K562 (cell line): ENCODE data around the gene CHST1. TPM values are rescaled to one million over a fixed set of nuclear protein-coding genes. Genes with fewer than 3 reads are reported as not detected.
A peak's percentile ranks its signal among the peaks of the same experiment; 100 is the strongest.

Experiments used
- CBFA2T3 ChIP-seq: fragments of 450-650 bp; IDR thresholded peaks from 2 replicates; pipeline ENCODE4 v1.6.1; 2017
- CEBPB ChIP-seq: fragments of 450-650 bp; IDR thresholded peaks from 2 replicates; pipeline ENCODE4 v1.6.1; 2016; ENCODE audit warnings: missing genetic modification characterization, missing compliant biosample characterization
- CEBPG ChIP-seq, 3 experiments: fragments of 200-800 bp in 1 of 3; sonication (Bioruptor generic) in 1 of 3; sonication (generic) in 1 of 3; formaldehyde crosslinking in 1 of 3; IDR thresholded peaks in 2 of 3; conservative IDR thresholded peaks in 1 of 3; 2 replicates each; pipeline versions ENCODE4 v1.6.1 to v1.8.0; 2016 to 2022; ENCODE audit warnings: missing compliant biosample characterization in 2 of 3, missing genetic modification characterization in 2 of 3, mild to moderate bottlenecking in 1 of 3, missing genetic modification reagents in 1 of 3
- CSDE1 ChIP-seq, 2 experiments: fragments of 450-650 bp; IDR thresholded peaks; 2 replicates each; pipeline ENCODE4 v1.6.1; 2016; ENCODE audit warnings: mild to moderate bottlenecking in 1 of 2
- ELF4 ChIP-seq: fragments of 450-650 bp; formaldehyde crosslinking; IDR thresholded peaks from 2 replicates; pipeline ENCODE4 v1.4.0; 2022; ENCODE audit warnings: missing genetic modification characterization
- ETS2 ChIP-seq: IDR thresholded peaks from 2 replicates; pipeline ENCODE4 v1.6.1; 2016; ENCODE audit warnings: borderline replicate concordance, missing genetic modification characterization, mild to moderate bottlenecking, moderate library complexity, missing compliant biosample characterization; ENCODE audit not compliant: poor library complexity, severe bottlenecking
- KLF16 ChIP-seq: IDR thresholded peaks from 2 replicates; pipeline ENCODE4 v1.6.1; 2016; ENCODE audit warnings: antibody characterized with exemption
- MCM5 ChIP-seq: fragments of 450-650 bp; IDR thresholded peaks from 2 replicates; pipeline ENCODE4 v1.6.1; 2016; ENCODE audit warnings: low read depth
- NCOA1 ChIP-seq: fragments of 450-650 bp; IDR thresholded peaks from 2 replicates; pipeline ENCODE4 v1.6.1; 2016; ENCODE audit warnings: low read depth
- NR2F6 ChIP-seq: fragments of 450-650 bp; formaldehyde crosslinking; IDR thresholded peaks from 2 replicates; pipeline ENCODE4 v1.4.0; 2020; ENCODE audit warnings: mild to moderate bottlenecking
- PML ChIP-seq: IDR thresholded peaks from 2 replicates; pipeline ENCODE4 v1.6.1; 2012; ENCODE audit warnings: low read length, inconsistent platforms
- TCF3 ChIP-seq: sonication (generic); formaldehyde crosslinking; IDR thresholded peaks from 2 replicates; pipeline ENCODE4 v1.4.0; 2020; ENCODE audit warnings: mild to moderate bottlenecking, missing genetic modification reagents
- TSC22D4 ChIP-seq: fragments of 450-650 bp; IDR thresholded peaks from 2 replicates; pipeline ENCODE4 v1.6.1; 2016; ENCODE audit warnings: missing genetic modification characterization, missing biosample characterization, control low read depth
- ZNF24 ChIP-seq: fragments of 450-650 bp; IDR thresholded peaks from 2 replicates; pipeline ENCODE4 v1.6.1; 2016
- ZNF766 ChIP-seq: fragments of 200-800 bp; sonication (Bioruptor generic); conservative IDR thresholded peaks from 2 replicates; pipeline ENCODE4 v1.6.1; 2016; ENCODE audit warnings: missing genetic modification characterization, missing compliant biosample characterization
- polyA plus RNA-seq, 8 experiments: library from polyadenylated mRNA; depleted of rRNA in 4 of 8; stranded (reverse) in 5 of 8; unstranded in 3 of 8; fragments of >200 nt; fragmentation: Nextera tagmentation in 2 of 8; fragmentation: Illumina TruSeq in 1 of 8; extraction: Ambion mirVana in 2 of 8; extraction: Trizol in 1 of 8; gene quantifications; 2 replicates each; pipeline versions ENCODE4 v1.2.1 to v1.2.3, GENCODE V29; 2011 to 2014; ENCODE audit warnings: inconsistent platforms in 1 of 8, missing spikeins in 1 of 8
- total RNA-seq, 7 experiments: library from RNA; depleted of rRNA in 6 of 7; stranded (reverse); fragments of >200 nt in 6 of 7; fragmentation: Illumina TruSeq in 2 of 7; extraction: Trizol in 2 of 7; gene quantifications; 2 replicates each; pipeline versions ENCODE4 v1.2.1 to v1.2.3, GENCODE V29; 2011 to 2021; ENCODE audit warnings: low replicate concordance in 1 of 7
- TF ChIP-seq, protein P1 (sequence below): sonication (generic); formaldehyde crosslinking; IDR thresholded peaks from 2 replicates; pipeline ENCODE4 v1.8.1; 2023; ENCODE audit warnings: missing genetic modification reagents, mild to moderate bottlenecking, borderline replicate concordance
- TF ChIP-seq, protein P2 (sequence below), 2 experiments: fragments of 450-650 bp; IDR thresholded peaks; 2 replicates each; pipeline ENCODE4 v1.6.1; 2016; ENCODE audit warnings: mild to moderate bottlenecking in 2 of 2, borderline replicate concordance in 1 of 2, low read depth in 1 of 2, moderate library complexity in 1 of 2

CHST1 gene
- total and polyA plus RNA-seq, 9 of the 15 experiments (the other 6 are each of a cell fraction or from before 2014, with no cell fraction given): 0.04 to 0.32 (median 0.18) TPM; not detected in 4

DNA sequence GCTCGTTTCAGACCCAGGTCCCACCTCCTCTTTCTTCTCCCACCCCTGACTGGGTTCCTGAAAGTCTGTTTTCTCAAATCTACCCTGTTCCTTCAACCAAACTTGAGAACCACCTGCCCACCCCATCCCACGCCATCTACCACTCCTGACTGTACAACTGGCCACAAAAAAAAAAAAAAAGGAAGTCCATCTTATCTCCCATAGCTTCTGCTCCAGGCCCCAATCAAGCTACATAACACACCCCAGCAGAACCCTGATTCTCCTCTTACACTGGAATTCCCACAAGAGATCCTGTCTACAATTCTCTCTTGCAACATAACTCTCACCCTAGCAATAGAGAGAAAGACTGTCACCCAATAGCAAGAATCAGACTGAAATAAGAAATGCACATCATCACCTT lies 39.2 kb upstream of the CHST1 start (continued):
- TF ChIP-seq CSDE1 (IDR thresholded peaks at IDR 0.05) (no peak), ZNF766 (CRISPR knock-in tag) (0 out of 2 replicates have a peak, but pooled peaks have one; percentile 45), ELF4 (CRISPR knock-in tag) (0 out of 2 replicates have a peak, but pooled peaks have one; percentile 36), CEBPG (CRISPR knock-in tag; IDR thresholded peaks at IDR 0.05) (no peak), CEBPG (tag; conservative IDR thresholded peaks at IDR 0.05 in 1 of 2, IDR thresholded peaks at IDR 0.05 in 1 of 2) (0 out of 4 replicates have a peak, but pooled peaks of 1 of the 2 experiments have one; percentile 30), KLF16 (peak; percentile 68), ETS2 (tag) (no peak), PML (peak; percentile 46; the same call in 1 of the 2 replicates), ZNF24 (no peak), TSC22D4 (no peak), CBFA2T3 (peak; percentile 82), NR2F6 (no peak), MCM5 (no peak), TCF3 (CRISPR knock-in tag) (peak; percentile 73), NCOA1 (no peak), CEBPB (tag) (peak; percentile 27; the same call in 1 of the 2 replicates)
- TF ChIP-seq, protein P1, sequence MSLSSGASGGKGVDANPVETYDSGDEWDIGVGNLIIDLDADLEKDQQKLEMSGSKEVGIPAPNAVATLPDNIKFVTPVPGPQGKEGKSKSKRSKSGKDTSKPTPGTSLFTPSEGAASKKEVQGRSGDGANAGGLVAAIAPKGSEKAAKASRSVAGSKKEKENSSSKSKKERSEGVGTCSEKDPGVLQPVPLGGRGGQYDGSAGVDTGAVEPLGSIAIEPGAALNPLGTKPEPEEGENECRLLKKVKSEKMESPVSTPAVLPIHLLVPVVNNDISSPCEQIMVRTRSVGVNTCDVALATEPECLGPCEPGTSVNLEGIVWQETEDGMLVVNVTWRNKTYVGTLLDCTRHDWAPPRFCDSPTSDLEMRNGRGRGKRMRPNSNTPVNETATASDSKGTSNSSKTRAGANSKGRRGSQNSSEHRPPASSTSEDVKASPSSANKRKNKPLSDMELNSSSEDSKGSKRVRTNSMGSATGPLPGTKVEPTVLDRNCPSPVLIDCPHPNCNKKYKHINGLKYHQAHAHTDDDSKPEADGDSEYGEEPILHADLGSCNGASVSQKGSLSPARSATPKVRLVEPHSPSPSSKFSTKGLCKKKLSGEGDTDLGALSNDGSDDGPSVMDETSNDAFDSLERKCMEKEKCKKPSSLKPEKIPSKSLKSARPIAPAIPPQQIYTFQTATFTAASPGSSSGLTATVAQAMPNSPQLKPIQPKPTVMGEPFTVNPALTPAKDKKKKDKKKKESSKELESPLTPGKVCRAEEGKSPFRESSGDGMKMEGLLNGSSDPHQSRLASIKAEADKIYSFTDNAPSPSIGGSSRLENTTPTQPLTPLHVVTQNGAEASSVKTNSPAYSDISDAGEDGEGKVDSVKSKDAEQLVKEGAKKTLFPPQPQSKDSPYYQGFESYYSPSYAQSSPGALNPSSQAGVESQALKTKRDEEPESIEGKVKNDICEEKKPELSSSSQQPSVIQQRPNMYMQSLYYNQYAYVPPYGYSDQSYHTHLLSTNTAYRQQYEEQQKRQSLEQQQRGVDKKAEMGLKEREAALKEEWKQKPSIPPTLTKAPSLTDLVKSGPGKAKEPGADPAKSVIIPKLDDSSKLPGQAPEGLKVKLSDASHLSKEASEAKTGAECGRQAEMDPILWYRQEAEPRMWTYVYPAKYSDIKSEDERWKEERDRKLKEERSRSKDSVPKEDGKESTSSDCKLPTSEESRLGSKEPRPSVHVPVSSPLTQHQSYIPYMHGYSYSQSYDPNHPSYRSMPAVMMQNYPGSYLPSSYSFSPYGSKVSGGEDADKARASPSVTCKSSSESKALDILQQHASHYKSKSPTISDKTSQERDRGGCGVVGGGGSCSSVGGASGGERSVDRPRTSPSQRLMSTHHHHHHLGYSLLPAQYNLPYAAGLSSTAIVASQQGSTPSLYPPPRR (CRISPR knock-in tag): no peak
- TF ChIP-seq, protein P2, sequence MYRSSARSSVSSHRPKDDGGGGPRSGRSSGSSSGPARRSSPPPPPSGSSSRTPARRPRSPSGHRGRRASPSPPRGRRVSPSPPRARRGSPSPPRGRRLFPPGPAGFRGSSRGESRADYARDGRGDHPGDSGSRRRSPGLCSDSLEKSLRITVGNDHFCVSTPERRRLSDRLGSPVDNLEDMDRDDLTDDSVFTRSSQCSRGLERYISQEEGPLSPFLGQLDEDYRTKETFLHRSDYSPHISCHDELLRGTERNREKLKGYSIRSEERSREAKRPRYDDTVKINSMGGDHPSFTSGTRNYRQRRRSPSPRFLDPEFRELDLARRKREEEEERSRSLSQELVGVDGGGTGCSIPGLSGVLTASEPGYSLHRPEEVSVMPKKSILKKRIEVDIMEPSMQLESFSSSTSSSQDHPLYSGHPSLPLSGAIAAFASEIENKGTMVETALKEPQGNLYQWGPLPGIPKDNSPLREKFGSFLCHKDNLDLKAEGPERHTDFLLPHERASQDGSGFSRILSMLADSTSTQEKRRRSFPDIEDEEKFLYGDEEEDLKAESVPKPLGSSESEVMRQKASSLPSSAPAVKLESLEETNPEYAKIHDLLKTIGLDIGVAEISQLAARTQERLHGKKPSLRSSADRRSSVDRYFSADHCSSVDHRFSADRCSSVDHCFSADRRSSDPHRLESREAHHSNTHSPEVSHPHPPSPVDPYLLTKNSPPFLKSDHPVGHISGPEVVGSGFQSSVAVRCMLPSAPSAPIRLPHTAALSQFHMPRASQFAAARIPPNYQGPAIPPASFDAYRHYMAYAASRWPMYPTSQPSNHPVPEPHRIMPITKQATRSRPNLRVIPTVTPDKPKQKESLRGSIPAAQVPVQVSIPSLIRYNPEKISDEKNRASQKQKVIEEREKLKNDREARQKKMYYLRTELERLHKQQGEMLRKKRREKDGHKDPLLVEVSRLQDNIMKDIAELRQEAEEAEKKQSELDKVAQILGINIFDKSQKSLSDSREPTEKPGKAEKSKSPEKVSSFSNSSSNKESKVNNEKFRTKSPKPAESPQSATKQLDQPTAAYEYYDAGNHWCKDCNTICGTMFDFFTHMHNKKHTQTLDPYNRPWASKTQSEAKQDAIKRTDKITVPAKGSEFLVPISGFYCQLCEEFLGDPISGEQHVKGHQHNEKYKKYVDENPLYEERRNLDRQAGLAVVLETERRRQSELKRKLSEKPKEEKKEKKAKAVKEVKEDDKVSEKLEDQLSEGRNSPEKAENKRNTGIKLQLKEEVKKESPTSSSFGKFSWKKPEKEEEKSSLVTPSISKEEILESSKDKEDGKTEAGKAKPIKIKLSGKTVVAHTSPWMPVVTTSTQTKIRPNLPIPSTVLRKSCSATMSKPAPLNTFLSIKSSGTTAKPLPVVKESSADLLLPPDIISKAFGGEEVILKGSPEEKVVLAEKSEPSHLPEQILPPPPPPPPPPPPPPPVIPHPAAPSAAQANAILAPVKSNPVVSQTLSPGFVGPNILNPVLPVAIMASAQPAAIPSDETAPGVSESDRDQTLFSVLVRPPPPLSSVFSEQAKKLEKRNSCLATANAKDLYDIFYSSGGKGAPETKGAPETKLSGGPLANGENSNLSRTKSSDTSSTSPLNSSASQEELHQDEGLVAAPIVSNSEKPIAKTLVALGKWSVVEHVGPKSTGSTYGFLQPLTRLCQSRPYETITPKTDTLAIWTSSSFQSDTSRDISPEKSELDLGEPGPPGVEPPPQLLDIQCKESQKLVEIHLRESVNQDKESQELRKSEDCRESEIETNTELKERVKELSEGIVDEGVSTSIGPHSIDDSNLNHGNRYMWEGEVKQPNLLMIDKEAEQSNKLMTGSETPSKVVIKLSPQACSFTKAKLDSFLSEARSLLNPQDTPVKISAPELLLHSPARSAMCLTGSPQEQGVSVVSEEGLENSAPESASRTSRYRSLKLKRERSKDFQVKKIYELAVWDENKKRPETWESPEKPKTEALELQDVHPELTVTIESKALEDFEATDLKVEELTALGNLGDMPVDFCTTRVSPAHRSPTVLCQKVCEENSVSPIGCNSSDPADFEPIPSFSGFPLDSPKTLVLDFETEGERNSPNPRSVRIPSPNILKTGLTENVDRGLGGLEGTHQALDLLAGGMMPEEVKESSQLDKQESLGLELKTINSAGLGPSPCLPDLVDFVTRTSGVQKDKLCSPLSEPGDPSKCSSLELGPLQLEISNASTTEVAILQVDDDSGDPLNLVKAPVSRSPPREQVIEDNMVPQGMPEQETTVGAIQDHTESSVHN (IDR thresholded peaks at IDR 0.05; ENCODE audit: borderline replicate concordance in 1 of 2, low read depth in 1 of 2): no peak
